Measurements from ENCODE around the gene VCPKMT. TPM values are rescaled to one million over a fixed set of nuclear protein-coding genes. Genes with fewer than 3 reads are reported as not detected.

Gene VCPKMT
- total and polyA plus RNA-seq, 9 of the 15 experiments (the other 6 are each of a cell fraction or from before 2014, with no cell fraction given), result 2.7 to 7.8 (median 6.3) TPM

DNA sequence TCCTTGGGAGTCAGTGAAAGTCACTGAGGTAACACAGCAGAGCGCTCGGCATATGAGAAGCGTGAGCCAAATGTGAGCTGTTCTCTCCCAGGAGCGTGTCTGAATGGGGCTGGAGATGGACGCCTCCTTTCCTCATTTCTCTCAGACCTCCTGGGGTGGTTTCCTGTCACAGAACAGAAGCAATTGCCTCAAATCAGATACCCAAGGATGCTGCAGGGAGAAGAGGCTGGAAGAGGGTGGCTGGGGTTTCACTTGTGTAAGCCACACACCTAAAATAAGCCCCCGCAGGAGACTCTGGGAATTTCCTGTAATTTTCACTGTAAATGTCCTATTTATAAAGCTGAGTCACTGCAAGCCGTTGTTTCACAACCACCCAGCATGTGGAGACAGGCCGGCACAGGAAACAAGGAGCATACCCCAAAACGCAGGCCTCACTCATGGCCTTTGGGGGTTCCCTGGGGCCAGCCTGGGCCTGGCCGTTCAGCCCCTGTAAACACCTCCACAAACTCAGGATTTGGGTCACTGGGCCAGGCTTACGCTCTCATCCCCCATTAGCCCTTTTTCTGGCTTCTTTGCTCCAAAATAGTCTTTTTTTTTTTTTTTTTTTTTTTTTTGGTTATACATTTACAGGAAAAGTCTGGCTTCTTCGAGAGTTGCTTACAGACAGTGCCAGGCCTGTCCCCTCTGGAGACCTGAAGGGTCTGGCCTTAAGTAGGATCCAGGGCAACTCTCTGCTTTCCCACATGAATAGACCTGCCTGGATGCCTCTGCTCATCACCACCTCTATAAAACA, 55.3 kb downstream of the VCPKMT start (continued):
- TF ChIP-seq, protein P1, sequence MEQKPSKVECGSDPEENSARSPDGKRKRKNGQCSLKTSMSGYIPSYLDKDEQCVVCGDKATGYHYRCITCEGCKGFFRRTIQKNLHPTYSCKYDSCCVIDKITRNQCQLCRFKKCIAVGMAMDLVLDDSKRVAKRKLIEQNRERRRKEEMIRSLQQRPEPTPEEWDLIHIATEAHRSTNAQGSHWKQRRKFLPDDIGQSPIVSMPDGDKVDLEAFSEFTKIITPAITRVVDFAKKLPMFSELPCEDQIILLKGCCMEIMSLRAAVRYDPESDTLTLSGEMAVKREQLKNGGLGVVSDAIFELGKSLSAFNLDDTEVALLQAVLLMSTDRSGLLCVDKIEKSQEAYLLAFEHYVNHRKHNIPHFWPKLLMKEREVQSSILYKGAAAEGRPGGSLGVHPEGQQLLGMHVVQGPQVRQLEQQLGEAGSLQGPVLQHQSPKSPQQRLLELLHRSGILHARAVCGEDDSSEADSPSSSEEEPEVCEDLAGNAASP (IDR thresholded peaks at IDR 0.05), result no peak
- TF ChIP-seq ZNF589 (CRISPR knock-in tag; IDR thresholded peaks at IDR 0.05; ENCODE audit: low read depth) (peak; percentile 70), ZNF561 (CRISPR knock-in tag; conservative IDR thresholded peaks at IDR 0.05) (no peak), CEBPG (CRISPR knock-in tag; IDR thresholded peaks at IDR 0.05) (peak; percentile 67; the same call in 1 of the 2 replicates), CEBPG (tag; conservative IDR thresholded peaks at IDR 0.05 in 1 of 2, IDR thresholded peaks at IDR 0.05 in 1 of 2) (peak; percentile 75 to 82), GTF3C2 (IDR thresholded peaks at IDR 0.05; ENCODE audit: borderline replicate concordance, extremely low read depth, insufficient read length) (no peak), HNRNPH1 (optimal IDR thresholded peaks at IDR 0.05; ENCODE audit: low read depth, low read length) (no peak), CTBP1 (IDR thresholded peaks at IDR 0.05; ENCODE audit: borderline replicate concordance) (peak; percentile 63; the same call in 1 of the 2 replicates), POLR3A (IDR thresholded peaks at IDR 0.05; ENCODE audit: borderline replicate concordance, extremely low read depth, insufficient read depth, insufficient read length) (no peak), RREB1 (CRISPR knock-in tag; IDR thresholded peaks at IDR 0.05) (no peak), NCOA4 (IDR thresholded peaks at IDR 0.05; ENCODE audit: partially characterized antibody) (no peak)

Measured in K562 (cell line).